ENCODE measurements around the gene LMNA.
"Not testable (repeated sequence)": the region's sequence is repeated elsewhere in the genome, so short reads cannot be mapped to it uniquely, and the experiment has no call there.

LMNA gene

DNA sequence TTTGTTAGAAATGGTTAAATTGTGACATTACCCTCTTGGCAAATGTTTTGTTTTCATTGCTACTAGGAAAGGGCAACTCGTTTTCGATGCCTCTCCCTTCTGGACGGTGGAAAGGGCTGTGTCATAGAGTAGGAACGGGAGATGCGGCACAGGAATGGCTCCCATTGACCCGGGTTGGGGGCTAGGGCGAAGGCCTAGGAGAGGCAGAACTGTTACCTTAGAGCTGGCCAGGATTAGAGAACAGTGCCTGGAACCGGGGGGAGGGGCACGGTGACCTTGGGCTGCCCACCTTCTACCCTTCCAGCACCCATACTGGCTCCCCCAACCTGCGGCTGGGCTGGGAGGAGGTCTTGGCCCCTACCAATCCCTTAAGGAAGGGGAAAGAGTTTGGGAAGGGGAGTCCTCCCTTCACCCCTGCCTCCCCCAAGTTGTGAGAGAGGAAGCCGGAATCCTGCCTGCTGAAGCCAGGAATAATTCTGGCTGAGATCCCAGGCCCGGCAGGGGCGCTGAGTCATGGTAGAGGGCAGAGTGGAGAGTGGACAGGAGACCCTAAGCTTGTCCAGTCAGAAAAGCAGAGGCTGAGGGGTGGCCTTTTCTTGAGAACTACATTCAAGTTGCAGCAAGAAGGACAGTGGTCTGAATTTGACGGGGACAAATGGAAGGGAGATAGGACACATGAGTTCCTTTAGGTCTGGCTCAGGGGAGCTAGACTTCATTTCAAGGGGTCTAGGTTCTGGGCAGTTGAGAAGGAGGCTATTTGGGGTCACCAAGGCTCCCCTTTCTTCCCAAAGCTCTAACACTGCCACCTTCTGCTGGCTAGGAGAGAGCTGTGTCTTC is 8.2 kb downstream of the LMNA start:
- TF ChIP-seq, protein P1, sequence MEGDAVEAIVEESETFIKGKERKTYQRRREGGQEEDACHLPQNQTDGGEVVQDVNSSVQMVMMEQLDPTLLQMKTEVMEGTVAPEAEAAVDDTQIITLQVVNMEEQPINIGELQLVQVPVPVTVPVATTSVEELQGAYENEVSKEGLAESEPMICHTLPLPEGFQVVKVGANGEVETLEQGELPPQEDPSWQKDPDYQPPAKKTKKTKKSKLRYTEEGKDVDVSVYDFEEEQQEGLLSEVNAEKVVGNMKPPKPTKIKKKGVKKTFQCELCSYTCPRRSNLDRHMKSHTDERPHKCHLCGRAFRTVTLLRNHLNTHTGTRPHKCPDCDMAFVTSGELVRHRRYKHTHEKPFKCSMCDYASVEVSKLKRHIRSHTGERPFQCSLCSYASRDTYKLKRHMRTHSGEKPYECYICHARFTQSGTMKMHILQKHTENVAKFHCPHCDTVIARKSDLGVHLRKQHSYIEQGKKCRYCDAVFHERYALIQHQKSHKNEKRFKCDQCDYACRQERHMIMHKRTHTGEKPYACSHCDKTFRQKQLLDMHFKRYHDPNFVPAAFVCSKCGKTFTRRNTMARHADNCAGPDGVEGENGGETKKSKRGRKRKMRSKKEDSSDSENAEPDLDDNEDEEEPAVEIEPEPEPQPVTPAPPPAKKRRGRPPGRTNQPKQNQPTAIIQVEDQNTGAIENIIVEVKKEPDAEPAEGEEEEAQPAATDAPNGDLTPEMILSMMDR (conservative IDR thresholded peaks at IDR 0.05; ENCODE audit: low read length), result no peak; the same call in 1 of the 2 replicates
- H3K4me3 ChIP-seq (ENCODE audit: low read length), result peak overlapping the region; percentile 100
- DNase-seq (ENCODE audit: low read depth), result peak; percentile 84

- H3K4me3 ChIP-seq (ENCODE audit: low read length), result peak overlapping the region; percentile 100
- TF ChIP-seq, protein P1 (conservative IDR thresholded peaks at IDR 0.05; ENCODE audit: low read length), result peak; percentile 43
- peak; percentile 97 for DNase-seq (ENCODE audit: low read depth)
Observed at GRCh38 chr1:156123356-156124196, 9.1 kb downstream of the LMNA start.

DNA sequence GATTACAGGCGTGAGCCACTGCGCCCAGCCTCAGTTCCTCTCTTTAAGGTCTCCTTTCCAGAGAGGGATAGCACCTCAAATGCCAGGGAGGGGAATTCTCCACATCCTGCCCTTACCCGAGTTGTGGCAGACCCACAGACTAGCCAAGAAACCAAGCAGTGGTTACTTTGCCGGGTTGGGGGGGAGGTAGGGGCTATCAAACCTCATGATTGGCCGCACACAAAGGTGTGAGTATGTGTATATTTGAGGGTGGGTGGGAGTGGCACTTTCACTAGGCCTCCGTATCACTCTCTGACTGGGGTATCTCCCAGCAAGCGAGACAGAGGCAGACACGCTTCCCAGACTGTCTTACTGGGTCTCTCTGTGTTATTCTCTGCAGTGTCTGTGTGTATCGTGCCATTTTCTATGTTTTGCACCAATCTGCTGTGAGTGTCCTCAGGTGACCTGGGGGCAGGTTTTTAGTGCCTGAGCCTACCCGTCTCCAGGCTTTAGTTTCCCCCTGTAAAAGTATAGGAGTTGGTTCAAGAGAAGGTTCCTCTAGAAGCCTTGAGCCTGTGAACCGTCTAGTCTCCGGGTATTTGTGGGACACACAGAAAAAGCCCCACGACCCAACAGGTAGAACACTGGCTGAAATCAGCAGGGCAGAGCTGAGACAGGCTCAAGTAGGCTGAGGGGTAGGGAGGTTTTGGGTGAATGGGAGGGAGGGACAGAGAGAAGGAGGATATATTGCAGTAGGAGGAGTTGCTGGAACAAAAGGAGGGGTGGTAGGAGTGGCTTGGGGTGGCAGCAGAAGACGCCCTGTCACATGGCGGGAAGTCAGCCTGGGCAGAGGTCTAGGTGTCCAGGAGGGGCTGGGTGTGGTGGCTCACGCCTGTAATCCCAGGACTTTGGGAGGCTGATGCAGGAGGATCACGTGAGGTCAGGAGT is 10.3 kb downstream of the LMNA start:
- DNase-seq (ENCODE audit: low read depth), result peak; percentile 74
- TF ChIP-seq, protein P1 (conservative IDR thresholded peaks at IDR 0.05; ENCODE audit: low read length), result no peak
- peak overlapping the region; percentile 45 for H3K4me3 ChIP-seq (ENCODE audit: low read length)

GRCh38 chr1:156125544-156125943 is 11.0 kb downstream of the LMNA start:
- DNase-seq (ENCODE audit: low read depth), result not testable (repeated sequence)
- H3K4me3 ChIP-seq (ENCODE audit: low read length), result peak overlapping the region; percentile 26; the same call in 1 of the 2 replicates

- TF ChIP-seq, protein P1 (conservative IDR thresholded peaks at IDR 0.05; ENCODE audit: low read length), result peak; percentile 67
- DNase-seq (ENCODE audit: low read depth), result peak; percentile 97
- peak overlapping the region; percentile 50 for H3K4me3 ChIP-seq (ENCODE audit: low read length)
Observed at GRCh38 chr1:156126043-156126629, 11.6 kb downstream of the LMNA start.

DNA sequence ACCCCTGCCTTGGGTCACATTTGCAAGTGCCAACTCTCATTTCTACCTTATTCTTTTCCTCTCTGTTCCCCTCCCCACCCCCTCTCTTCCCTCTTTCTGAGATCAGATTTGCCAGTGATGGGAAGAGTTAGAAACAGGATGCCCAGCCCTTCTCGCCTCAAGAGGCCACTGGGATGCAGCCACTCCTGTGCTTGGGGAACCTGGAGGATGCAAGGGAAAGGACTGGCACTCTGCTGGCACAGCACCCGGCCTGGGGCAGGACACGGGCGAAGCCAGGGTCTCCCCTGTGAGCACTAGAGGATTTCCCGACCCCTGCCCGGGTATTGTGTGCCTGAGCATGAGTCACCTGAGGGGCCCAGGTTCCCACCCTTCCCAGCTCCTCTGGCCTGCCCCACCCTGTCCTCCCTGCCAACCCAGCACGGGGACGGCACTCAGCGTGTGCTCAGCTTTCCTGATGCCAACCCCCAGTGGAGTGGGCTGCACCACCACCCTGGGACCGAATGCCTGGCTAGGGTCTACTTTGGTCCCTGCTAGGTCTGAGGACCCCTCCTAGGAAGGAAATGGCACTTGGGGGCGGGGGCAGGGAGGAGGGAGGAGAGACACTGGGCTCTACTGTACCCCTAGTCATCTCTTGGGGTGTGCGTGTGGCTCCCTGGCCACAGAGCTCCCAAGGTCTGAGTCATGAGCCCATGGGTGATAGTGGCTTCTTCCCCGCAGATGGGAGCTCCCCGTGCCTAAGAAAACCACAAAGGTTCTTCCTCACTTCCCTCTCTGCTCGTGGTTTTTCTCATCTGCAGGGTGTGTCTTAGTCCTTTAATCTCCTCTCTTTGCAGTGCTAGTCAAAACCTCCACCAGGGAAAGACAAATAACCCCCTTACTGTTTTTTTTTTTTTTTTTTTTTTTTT is 12.4 kb downstream of the LMNA start:
- peak overlapping the region; percentile 50 for H3K4me3 ChIP-seq (ENCODE audit: low read length)
- peak; percentile 97 for DNase-seq (ENCODE audit: low read depth)
- TF ChIP-seq, protein P1 (conservative IDR thresholded peaks at IDR 0.05; ENCODE audit: low read length), result peak; percentile 9; the same call in 1 of the 2 replicates
